ENCODE measurements around the gene RPS6KA6. TPM values are rescaled to one million over a fixed set of nuclear protein-coding genes. Genes with fewer than 3 reads are reported as not detected.

The RPS6KA6 gene
- total and polyA plus RNA-seq, 8 donors, result 0.29 to 22.3 (median 1.1) TPM

GRCh38 chrX:84156821-84157220 is 31.2 kb downstream of the RPS6KA6 start:
- intact Hi-C loops (cut with DNase I; ENCODE audit: low total_unique reads), result no loop called here
- Histone ChIP-seq H3K4me3 (no peak overlapping the region), H3K9me3 (no peaks in the 10 kb centered on the region), H3K4me1 (no peaks in the 10 kb centered on the region), H3K36me3 (no peaks in the 10 kb centered on the region), H3K27me3 (no peaks in the 10 kb centered on the region), H3K27ac (no peak overlapping the region)
- TF ChIP-seq CTCF (IDR thresholded peaks at IDR 0.05) (no peak), EP300 (IDR thresholded peaks at IDR 0.05) (no peak), POLR2A (IDR thresholded peaks at IDR 0.05) (no peak), POLR2AphosphoS5 (IDR thresholded peaks at IDR 0.05) (no peak)
- no peak for DNase-seq
- 78 to 92% (median 85%) methylated on average over 1 of the region's 1 CpG for WGBS, 5 donors

GRCh38 chrX:84155938-84156337 is 32.1 kb downstream of the RPS6KA6 start:
- no peaks in the 10 kb centered on the region for H3K36me3 ChIP-seq
- intact Hi-C loops (cut with DNase I; ENCODE audit: low total_unique reads), result no loop called here
- H3K27me3 ChIP-seq, result no peaks in the 10 kb centered on the region
- no peak for DNase-seq
- WGBS, 5 donors, result 68 to 94% (median 85%) methylated on average over 3 of the region's 3 CpGs
- no peak overlapping the region for H3K4me3 ChIP-seq
- no peaks in the 10 kb centered on the region for H3K4me1 ChIP-seq
- H3K9me3 ChIP-seq, result no peaks in the 10 kb centered on the region
- TF ChIP-seq POLR2A (IDR thresholded peaks at IDR 0.05) (no peak), POLR2AphosphoS5 (IDR thresholded peaks at IDR 0.05) (no peak), EP300 (IDR thresholded peaks at IDR 0.05) (no peak)
- H3K27ac ChIP-seq, result no peak overlapping the region

- no peaks in the 10 kb centered on the region for H3K4me1 ChIP-seq
- H3K27me3 ChIP-seq, result no peaks in the 10 kb centered on the region
- intact Hi-C loops (cut with DNase I; ENCODE audit: low total_unique reads), result no loop called here
- no peak overlapping the region for H3K27ac ChIP-seq
- no peak for DNase-seq
- WGBS, 5 donors, result 41 to 65% (median 56%) methylated on average over 1 of the region's 1 CpG
- H3K36me3 ChIP-seq, result no peaks in the 10 kb centered on the region
- TF ChIP-seq CTCF (IDR thresholded peaks at IDR 0.05), result no peak
- no peak overlapping the region for H3K4me3 ChIP-seq
- H3K9me3 ChIP-seq, result no peaks in the 10 kb centered on the region
These were observed 34.5 kb downstream of the RPS6KA6 start for GRCh38 chrX:84153538-84153937.

GRCh38 chrX:84144991-84145390 is 43.0 kb downstream of the RPS6KA6 start:
- 77 to 95% (median 90%) methylated on average over 3 of the region's 3 CpGs for WGBS, 5 donors
- DNase-seq, result no peak
- intact Hi-C loops (cut with DNase I; ENCODE audit: low total_unique reads), result no loop called here
- no peaks in the 10 kb centered on the region for H3K9me3 ChIP-seq
- no peak overlapping the region for H3K4me3 ChIP-seq
- no peak overlapping the region for H3K27ac ChIP-seq
- H3K27me3 ChIP-seq, result no peaks in the 10 kb centered on the region
- H3K36me3 ChIP-seq, result no peaks in the 10 kb centered on the region
- TF ChIP-seq POLR2AphosphoS5 (IDR thresholded peaks at IDR 0.05) (no peak), CTCF (IDR thresholded peaks at IDR 0.05) (no peak), POLR2A (IDR thresholded peaks at IDR 0.05) (no peak), EP300 (IDR thresholded peaks at IDR 0.05) (no peak)
- H3K4me1 ChIP-seq, result no peaks in the 10 kb centered on the region

GRCh38 chrX:84144281-84144680 is 43.7 kb downstream of the RPS6KA6 start:
- H3K9me3 ChIP-seq, result no peaks in the 10 kb centered on the region
- no peaks in the 10 kb centered on the region for H3K36me3 ChIP-seq
- H3K4me1 ChIP-seq, result no peaks in the 10 kb centered on the region
- WGBS, 5 donors, result 79 to 91% (median 88%) methylated on average over 1 of the region's 1 CpG
- H3K4me3 ChIP-seq, result no peak overlapping the region
- intact Hi-C loops (cut with DNase I; ENCODE audit: low total_unique reads), result no loop called here
- H3K27ac ChIP-seq, result no peak overlapping the region
- H3K27me3 ChIP-seq, result no peaks in the 10 kb centered on the region
- TF ChIP-seq EP300 (IDR thresholded peaks at IDR 0.05) (no peak), POLR2A (IDR thresholded peaks at IDR 0.05) (no peak), POLR2AphosphoS5 (IDR thresholded peaks at IDR 0.05) (no peak)
- no peak for DNase-seq

Data from stomach (tissue), 9 donors.